Liver (tissue), 3 donors: Measurements from ENCODE around the gene OSCP1.

Experiments
- CTCF ChIP-seq: fragments of 150-350 bp; IDR thresholded peaks from 2 replicates; pipeline ENCODE4 v1.5.1; 2017; ENCODE audit warnings: improper control_type of control experiment, low read depth, low read length; ENCODE audit not compliant: missing input control
- EGR1 ChIP-seq, 2 donors: IDR thresholded peaks; 2 replicates each; pipeline ENCODE4 v1.6.1; 2016 to 2018; ENCODE audit warnings: antibody characterized with exemption in 2 of 2, low read depth in 2 of 2
- FOXA1 ChIP-seq: IDR thresholded peaks from 2 replicates; pipeline ENCODE4 v1.6.1; 2016; ENCODE audit warnings: antibody characterized with exemption
- GABPA ChIP-seq, 2 donors: IDR thresholded peaks in 1 of 2; conservative IDR thresholded peaks in 1 of 2; 2 replicates each; pipeline ENCODE4 v1.6.1; 2016; ENCODE audit warnings: antibody characterized with exemption in 2 of 2, mild to moderate bottlenecking in 1 of 2, moderate library complexity in 1 of 2
- HNF4A ChIP-seq, 2 donors: conservative IDR thresholded peaks; 2 replicates each; pipeline ENCODE4 v1.6.1; 2016; ENCODE audit warnings: antibody characterized with exemption in 2 of 2, mild to moderate bottlenecking in 2 of 2
- JUND ChIP-seq, 2 donors: IDR thresholded peaks; 2 replicates each; pipeline ENCODE4 v1.6.1; 2016; ENCODE audit warnings: antibody characterized with exemption in 2 of 2
- MAX ChIP-seq: IDR thresholded peaks from 2 replicates; pipeline ENCODE4 v1.6.1; 2016; ENCODE audit warnings: antibody characterized with exemption
- TAF1 ChIP-seq: conservative IDR thresholded peaks from 2 replicates; pipeline ENCODE4 v1.6.1; 2016; ENCODE audit warnings: antibody characterized with exemption, mild to moderate bottlenecking
- YY1 ChIP-seq: IDR thresholded peaks from 2 replicates; pipeline ENCODE4 v1.6.1; 2016; ENCODE audit warnings: antibody characterized with exemption, mild to moderate bottlenecking
- TF ChIP-seq, protein P1 (sequence below): IDR thresholded peaks from 2 replicates; pipeline ENCODE4 v1.6.1; 2016; ENCODE audit warnings: antibody characterized with exemption, mild to moderate bottlenecking
- donor health status: healthy.
- donor health status: healthy.

GRCh38 chr1:36406440-36406839 is 43.8 kb downstream of the OSCP1 start:
- TF ChIP-seq, protein P1, sequence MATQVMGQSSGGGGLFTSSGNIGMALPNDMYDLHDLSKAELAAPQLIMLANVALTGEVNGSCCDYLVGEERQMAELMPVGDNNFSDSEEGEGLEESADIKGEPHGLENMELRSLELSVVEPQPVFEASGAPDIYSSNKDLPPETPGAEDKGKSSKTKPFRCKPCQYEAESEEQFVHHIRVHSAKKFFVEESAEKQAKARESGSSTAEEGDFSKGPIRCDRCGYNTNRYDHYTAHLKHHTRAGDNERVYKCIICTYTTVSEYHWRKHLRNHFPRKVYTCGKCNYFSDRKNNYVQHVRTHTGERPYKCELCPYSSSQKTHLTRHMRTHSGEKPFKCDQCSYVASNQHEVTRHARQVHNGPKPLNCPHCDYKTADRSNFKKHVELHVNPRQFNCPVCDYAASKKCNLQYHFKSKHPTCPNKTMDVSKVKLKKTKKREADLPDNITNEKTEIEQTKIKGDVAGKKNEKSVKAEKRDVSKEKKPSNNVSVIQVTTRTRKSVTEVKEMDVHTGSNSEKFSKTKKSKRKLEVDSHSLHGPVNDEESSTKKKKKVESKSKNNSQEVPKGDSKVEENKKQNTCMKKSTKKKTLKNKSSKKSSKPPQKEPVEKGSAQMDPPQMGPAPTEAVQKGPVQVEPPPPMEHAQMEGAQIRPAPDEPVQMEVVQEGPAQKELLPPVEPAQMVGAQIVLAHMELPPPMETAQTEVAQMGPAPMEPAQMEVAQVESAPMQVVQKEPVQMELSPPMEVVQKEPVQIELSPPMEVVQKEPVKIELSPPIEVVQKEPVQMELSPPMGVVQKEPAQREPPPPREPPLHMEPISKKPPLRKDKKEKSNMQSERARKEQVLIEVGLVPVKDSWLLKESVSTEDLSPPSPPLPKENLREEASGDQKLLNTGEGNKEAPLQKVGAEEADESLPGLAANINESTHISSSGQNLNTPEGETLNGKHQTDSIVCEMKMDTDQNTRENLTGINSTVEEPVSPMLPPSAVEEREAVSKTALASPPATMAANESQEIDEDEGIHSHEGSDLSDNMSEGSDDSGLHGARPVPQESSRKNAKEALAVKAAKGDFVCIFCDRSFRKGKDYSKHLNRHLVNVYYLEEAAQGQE = no peak
- TF ChIP-seq CTCF (no peak), MAX (no peak), JUND (IDR thresholded peaks at IDR 0.05) (no peak), YY1 (no peak), FOXA1 (no peak), GABPA (IDR thresholded peaks at IDR 0.05 in 1 of 2, conservative IDR thresholded peaks at IDR 0.05 in 1 of 2) (no peak), TAF1 (no peak), HNF4A (conservative IDR thresholded peaks at IDR 0.05) (no peak), EGR1 (IDR thresholded peaks at IDR 0.05; ENCODE audit: low read depth in 2 of 2) (no peak)
